Measurements from ENCODE around the gene CIB4.
A peak's percentile ranks its signal among the peaks of the same experiment; 100 is the strongest.

The CIB4 gene

DNA sequence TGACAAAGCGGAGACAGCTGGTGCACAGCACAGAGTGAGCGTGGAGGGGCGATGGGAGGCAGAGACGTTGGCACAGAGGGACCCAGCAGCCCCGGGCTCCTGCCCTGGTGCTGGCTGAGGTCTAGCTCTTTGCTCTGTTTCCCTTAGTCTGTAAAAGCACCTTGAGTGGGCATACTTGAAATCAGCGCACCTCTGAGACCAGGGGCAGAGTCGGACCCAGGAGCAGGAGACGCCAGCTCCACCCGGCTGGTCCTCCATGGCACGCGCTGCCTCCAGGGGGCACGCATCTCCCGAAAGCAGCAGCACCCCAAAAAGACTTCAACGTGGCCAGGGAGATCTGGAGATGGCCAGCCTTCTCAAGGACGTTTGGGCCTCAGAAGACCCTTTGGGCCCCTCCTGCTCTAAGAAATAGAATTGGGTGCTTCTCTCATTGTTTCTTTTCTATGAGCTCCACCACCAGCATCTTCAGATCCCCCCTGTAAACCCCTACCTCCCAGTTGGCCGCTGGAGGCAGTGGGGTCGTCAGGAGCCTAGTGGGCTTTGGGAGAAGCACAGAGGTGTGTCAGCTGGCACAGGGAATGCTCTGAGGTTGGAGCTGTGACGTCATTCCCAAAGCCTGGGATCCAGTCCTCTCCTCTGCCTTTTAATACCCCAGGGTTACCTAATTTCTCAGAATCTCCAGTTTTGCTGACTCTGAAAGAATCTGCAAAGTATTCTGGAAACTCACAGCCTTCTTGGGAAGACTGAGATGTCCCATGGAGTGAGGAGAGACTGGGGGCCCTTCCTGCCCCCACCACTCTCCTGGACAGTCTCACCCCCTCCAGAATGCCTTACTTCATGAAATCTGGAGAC lies 58.9 kb downstream of the CIB4 start:
- DNase-seq (ENCODE audit: low spot score): no peak

DNA sequence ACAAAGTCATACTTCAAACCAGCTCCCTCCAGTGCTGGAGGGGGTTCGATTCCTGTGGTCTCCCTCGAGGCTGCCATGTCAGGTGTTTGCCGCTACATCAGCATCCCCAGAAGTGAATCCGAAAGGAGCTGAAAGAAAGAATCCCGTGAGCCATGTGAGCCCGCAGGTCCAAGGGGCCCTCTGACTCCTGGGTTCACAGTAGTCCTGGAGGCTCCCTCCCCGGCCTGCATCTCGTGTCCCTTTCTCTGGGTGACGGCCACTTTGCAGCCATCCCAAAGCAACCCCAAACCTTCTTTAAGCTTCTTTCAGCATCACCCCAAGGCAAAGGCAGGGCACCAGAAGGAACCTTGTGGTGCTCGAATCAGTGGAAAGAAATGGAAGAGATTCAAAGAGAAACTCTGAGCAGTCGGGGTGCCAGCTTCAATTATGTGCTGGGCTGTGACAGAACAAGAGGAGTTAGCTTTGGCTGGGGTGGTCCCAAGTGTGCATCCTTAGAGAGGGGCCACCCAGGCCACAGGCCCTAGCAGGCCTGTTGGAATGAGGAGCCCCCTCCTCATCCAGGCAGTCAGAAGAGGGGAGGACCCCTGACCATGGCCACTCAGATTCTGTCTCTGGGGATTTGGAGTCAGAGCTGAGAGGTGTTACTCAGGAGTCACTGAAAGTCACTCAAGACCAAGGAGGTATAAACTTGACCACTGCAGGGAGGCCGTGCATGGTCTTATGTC lies 59.7 kb downstream of the CIB4 start:
- DNase-seq (ENCODE audit: low spot score): no peak

DNA sequence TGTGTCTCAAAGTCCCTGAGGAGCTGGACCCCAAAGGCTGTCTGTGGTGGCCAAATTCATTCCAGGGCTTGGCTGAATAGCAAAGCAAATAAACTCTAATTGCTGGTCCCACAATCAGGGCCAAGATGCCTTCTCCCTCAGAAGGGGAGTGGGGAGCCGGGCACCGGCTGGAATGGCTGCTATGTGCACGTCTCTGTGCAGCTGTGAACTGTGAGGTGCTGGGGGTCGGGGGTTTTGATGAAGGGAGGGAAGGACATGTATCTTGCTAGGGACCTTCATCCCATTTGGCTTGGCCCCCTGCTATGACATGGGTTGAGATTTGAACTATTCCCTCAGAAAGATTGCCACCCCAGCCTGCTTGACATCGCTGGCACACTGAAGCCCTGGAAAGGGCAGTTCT lies 60.4 kb downstream of the CIB4 start:
- no peak for DNase-seq (ENCODE audit: low spot score)

DNA sequence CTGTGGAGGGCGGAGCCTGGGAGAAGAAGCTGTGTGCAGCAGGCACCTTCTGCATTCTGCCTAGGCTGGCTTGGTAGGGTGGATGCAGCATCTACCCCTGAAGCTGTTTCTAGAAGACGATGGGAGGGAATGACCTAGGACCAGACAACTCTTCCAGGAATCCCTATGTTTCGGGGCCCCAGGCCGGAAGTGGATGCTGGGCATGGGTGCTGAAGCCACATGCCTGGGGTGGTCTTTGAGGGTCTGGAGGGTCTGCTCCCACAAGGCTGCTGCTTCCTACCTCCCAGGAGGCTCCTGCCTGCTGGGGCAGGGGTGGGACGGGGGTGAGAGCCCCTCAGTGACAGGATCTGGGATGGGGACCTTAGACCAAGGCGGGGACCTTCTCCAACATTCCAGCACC lies 61.0 kb downstream of the CIB4 start:
- DNase-seq (ENCODE audit: low spot score): no peak

DNA sequence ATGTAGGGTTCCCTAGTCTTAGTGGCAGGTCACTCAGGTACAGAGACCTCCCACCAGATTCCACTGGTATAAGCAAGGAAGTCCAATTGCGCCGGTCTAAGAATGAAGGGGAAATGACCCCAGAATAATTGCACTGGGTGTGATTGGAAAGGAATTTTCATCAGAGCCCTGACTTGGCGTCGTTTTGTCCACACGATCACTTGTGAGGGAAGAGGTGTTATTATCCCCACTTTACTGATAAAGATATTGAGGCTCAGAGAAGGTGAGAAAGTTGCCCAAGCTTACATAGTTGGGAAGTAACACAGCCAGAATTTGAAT lies 61.5 kb downstream of the CIB4 start:
- no peak for DNase-seq (ENCODE audit: low spot score)

DNA sequence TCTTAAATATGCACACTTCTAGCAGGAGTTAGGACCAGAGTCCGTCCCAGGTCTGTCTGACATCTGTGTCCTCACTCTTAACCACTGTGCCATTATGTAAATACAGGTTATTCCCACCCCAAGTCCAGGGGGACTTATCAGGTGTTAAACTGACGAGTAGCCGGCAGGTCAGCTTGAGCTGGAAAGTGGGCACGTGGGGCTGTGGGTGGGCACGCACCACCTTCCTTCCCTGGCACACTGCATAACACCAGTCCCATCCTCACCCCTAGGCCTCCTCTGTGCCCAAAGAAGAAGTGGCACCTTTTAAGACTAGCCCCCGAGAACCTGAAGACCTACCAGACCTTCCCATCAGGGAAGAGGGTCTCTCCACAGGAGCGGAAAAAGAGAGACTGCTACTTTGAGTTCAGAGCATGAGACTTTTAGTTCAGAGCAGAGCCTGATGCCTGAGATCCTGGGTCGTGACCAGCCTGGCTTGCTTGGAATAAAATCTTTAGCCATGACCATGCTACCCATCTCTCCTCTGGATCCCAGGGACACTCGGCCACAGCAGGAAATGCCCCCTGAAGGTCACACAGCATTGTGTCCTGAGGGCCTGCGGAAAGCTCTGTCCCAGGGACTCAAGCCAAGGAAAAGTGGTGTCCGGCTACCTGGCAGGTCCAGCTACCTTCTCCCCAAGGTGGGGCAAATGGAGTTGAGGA lies 62.0 kb downstream of the CIB4 start:
- no peak for DNase-seq (ENCODE audit: low spot score)

DNA sequence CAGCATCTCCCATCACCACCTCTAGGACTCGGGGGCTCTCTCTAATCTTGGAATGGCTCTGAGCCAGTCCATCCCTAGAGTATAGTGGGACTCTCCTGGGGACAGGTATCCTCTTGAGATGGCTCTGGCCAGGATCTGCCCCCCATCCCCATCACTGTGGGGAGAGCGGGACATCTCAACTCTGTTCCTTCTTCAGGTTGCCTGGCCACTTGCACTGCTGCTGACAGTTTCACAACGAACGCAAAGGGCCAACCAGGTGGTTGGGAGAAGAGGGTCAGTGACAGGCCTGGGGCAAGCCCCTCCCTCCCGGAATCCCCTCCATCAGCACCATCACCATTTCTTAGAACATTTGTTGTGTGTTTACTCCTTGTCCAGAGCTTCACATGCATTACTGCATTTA lies 62.6 kb downstream of the CIB4 start:
- DNase-seq (ENCODE audit: low spot score): no peak

DNA sequence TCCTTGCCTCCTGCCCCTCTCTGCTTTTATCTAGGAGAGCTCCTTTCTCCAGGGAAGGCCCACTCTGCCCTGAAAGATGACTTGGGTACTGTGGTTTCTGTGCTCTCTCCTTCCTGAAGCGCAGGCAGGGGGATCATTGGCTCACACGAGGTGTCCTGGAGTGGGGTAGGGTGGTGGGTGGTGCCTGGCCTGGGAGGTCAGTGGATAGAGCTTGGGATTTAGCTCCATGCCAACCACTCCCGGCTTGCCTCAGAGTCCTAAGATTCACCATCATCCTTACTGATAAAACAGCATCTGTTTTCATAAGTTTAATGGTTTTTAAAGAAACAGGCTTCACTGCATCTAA lies 63.1 kb downstream of the CIB4 start:
- DNase-seq (ENCODE audit: low spot score): no peak

DNA sequence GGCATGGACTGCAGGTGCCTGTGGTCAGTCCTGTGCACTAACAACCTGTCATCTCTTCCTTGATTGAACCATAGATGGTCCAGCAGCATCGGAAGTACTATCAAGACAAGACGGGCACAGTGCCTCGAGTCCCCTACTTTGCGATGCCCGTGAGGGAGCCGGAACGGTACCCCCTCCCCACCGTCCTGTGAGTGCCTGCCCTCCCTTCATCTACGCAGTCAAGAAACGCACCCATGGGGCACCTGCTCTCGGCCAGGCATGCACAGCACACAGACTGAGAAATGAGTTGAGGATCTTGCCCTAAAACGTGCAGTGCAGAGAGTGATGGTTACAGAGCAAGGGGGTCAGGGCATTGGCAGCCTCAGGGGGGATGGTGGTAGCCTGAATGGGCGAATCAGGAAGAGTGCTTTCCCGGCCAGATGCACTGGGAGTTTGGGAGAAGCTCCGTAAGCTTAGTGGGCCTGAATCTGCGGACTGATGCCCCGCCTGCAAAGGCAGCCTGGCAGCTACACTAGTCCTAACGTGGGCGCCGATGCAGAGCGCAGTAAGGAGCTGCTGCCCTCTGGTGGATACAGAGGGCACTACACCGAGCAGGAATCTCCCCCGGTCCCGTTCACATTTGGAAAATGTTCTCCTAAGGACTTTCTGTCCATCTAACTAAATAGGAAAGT lies 63.6 kb downstream of the CIB4 start:
- peak; percentile 81 for DNase-seq (ENCODE audit: low spot score)

DNA sequence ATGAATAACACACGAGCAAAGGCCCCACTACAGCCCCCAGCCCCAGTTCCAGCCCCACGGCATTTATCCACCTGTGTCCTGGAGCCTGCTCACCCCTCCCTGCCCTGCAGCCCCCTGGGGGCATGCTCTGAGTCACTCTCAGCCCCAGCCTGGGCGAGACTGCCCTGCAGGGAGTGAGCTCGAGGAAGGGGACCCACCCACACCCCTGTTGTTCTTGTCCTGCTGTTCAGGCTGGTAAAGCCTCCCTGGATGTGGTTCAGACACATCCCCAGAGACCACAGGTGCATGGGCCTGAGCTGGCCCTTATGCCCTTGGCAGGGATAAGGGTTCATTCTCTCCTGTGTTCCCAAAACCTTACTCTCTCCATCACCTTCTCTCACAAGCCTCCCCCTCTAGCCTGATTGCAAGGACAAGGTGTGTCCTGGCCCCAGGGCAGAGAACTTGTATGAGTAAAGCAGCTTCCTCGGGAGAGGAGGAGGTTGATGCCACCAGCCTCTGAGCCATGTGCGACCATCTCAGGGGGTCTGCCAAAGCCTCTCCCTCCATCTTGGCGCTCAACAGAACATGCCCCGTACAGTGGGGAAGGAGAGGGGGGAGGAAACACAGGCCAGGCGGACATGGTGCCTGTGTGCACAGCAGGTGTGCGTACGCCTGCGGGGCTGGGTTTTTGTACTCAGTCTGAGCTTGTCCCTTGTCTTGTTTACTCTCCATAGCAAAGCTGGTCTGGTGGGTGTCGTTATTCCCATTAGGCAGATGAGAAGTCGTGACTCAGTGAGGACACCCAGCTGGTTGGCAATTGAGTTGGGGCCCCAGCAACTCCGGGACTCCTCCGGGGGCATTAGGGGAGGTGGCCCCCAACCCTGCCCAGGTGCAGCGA lies 64.4 kb downstream of the CIB4 start:
- no peak for DNase-seq (ENCODE audit: low spot score)

DNA sequence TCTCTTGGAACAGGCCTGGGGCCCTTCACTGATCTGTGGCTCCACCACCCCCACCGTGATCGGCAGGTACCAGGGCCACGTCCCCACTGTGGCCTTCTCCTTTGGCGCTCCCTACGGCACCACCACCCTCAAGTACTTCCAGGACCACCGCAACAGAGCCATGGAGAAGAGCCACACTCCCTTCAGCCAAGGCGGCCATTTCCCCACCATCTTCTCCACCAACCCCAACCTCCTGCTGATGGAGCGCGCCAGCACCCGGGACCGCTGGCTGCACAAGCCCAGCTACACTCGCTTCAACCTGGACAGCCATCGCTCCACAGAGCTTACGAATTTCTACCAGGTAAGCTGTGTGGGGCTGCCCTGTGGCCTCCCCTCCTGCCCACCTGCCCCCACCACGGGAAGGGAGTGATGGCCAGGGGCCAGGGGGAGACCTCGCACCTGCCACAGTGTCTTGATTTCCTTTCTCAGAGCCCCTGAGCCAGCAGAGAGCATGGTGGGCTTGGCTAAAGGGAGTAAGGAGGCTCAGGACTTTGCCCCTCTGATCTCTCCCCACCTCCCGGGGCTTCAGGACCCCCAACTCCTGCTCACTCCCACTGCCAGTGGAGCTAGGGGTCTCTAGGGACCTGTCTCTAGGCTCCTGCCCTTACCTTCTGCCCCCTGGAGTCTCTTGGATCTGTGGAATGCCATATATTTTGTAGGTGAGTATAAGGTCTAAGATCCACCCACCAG lies 65.2 kb downstream of the CIB4 start:
- DNase-seq (ENCODE audit: low spot score): no peak

DNA sequence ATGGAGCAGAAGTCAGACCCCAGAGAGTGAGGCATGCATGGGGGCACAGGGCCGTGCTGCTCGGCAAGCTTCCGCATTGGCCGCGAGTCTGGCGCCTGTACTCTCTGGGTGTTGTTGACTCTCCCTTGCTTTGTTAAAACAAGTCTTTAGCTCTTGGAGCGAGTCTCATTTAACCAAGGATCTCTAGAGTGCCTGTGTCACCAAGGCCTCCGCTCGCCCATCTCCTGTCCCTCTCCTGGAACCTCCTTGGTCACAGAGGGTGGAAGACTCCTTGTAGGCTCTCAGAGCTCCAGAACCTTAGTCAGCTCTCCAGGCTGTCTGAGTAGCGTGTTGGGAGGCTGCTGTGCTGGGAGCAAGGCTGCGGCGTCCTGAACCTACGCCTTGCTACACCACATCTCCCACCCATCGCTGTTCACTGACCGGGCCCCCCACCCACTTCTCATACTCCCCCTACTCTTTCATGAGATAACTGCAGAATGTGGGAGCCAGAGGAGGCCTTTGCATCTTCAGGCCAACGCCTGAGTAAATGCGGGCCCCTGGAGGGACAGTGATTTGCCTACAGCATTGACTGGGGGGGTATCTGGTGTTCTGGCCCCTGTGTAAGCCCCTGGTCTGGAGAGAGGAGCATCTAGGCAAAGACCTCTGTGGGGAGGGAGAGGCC lies 66.1 kb downstream of the CIB4 start:
- DNase-seq (ENCODE audit: low spot score): no peak

DNA sequence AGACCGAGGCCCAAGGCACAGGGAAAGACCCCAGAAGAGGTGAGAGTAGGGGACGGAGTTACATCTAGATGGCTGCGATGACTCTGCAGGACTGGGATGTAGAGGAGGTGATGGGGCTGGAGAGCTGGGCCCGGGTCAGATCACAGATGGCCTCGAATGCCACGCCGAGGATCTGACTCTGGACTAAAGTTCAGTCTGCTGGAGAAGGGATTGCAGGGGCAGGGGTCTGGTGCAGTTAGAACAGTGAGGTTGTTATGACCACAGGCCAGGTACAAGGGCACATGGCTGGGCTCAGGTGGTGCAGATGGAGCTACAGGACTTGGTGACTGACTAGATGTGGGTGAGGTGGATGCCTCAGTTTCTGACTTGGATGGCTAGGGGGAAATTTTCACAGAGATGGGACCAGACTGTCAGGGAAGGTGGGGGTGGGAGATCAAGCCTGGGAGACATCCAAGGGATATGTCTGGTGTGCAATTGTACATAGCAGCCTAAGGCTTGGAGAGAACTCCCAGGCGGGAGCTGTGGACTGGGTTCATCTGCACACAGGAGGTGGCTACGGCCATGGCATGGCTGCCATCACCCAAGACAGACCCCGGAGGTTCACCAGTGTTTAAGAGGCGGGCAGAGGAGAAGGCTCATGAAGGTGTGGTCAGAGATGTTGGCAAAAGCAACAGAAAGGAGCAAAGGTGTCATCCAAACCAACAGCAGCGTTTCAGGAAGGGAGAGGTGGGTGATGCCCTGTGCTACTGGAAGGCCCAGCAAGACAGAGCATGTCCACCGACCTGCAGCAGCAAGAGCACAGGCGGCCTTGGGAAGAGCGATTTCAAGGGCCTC lies 66.9 kb downstream of the CIB4 start:
- DNase-seq (ENCODE audit: low spot score): no peak

DNA sequence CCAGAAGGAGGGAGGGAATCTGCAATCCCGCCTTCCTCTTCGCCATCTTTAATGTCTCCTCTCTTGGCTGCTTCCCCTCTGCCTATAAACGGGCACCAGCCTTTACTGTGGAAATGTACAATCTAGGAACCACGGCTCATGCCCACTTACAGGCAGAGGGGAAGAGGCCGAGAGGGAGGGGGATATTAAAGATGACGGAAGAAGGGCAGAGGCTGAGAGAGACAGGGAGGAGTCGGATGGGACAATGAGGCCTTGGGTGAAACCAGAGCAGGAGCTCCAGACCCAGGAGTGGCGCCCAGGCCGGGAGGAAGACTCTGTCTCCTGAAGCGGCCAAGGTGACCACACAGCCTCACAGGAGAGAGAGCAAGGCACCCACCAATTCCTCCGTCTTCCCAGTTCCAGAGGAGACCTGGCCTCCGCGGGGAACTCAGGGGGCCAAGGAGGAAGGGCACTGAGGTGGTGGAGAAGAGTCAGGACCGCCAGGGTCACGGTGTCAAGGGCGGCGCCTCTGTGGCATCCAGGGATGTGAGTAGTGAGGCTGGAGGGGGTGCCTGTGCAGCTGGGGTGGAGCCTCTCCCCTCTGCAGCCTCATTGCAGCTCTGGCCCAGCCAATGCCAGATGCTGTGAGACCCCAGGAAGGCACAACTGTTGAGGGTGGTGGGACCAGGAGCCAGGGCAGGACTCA lies 67.8 kb downstream of the CIB4 start:
- no peak for DNase-seq (ENCODE audit: low spot score)

DNA sequence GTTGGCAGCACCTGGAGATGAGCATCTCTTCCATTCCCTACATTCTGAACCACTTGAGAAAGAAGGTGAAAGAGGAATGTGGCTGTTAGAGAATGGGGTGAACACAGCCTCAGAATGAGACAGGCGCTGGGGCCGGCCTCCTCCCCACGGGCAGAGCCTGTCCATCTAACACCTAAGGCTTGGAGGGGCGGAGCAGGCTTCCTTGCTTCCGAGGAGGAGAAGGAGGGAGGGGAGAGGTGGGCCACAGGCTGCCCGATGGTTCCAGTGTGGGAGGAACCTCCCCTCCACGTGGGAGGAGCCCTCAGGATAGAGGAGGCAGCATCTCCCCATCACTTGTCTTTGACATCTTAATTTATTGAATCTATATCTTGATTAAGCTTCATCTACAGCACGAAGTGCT lies 68.6 kb downstream of the CIB4 start:
- no peak for DNase-seq (ENCODE audit: low spot score)

DNA sequence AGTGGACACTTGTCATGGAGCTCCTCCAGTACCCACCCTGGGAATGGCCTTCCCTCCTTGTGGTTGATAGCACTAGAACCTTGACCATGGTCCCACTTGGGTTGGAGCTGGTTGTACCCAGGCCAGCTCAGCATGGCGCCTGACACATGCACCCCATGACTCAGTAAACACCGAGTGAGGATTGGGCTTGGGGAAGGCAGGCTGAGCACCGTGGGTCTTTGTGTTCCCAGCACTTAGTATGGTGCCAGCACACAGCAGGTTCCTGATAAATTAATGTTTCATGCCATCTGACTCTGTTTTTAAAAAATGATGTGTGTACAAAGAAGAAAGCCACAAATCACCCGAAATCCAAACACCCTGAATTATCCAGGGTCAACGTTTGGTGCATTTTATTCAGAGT lies 69.8 kb downstream of the CIB4 start:
- no peak for DNase-seq (ENCODE audit: low spot score)

DNA sequence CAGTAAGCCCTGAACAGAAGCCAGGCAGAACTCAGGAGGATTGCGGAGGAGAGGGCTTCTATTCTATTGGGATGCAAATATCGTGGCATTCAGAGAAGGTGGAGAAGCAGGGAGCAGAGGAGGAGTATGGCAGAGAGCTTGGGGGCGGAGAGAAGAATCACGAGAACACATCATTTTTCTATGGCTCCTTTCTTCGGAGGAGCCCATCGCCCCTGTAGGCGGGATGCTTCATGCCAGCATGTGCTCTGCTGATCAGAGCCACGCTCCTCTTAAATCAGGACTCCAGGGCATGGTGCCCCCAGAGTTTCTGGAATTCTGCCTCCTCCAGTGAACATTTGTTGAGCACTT lies 71.1 kb downstream of the CIB4 start:
- no peak for DNase-seq (ENCODE audit: low spot score)

DNA sequence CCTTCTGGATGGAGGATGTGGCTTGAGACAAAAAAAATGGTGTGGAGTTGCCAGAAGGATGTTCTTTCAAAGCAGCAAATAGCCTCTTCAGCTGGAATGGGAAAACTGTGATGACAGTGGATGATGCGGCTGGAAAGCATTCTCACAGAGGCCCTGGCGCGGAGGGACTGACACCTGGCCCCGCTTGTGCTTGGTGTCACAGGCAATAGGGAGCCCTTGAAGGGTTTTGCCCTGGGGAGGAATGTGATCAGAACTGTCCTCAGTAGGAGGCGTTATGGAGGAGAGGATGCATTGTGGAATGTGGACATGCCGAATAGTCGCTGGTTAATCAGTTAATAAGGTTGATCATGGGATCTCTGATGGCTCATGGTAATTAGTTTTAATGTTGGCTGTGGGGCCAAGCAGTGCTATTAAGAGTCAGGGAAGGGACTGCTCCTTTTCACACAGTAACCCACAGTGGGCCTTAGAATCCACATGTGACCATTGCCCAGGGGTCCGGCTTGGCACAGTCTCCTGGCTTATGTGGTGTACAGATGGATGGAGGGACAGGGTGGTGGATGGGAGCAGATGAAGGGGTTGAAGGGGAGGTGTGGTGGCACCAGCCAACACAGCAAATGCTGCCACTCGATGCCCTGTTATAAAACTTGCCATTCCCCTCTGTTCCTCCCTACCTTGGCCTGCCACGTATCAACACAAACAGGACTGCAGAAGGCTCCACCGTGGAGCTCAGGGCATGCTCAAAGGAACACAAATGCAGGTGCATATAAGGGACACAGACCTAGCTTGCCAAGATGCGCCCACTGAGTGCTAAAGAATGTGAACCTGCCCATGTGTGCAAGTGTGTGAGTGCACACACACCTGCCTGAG lies 71.7 kb downstream of the CIB4 start:
- DNase-seq (ENCODE audit: low spot score): no peak

All from HuH-7.5 (cell line).